Peyer's patch (tissue), 4 donors: ENCODE results near the gene ALKBH5.

Experiments
- CTCF ChIP-seq, 6 experiments: fragments of 450-650 bp in 4 of 6; fragments of 200-600 bp in 2 of 6; sonication (generic) in 1 of 6; IDR thresholded peaks; one replicate each; pipeline ENCODE4 v1.5.1; 2017 to 2019; ENCODE audit warnings: antibody characterized with exemption in 6 of 6, mild to moderate bottlenecking in 3 of 6, moderate library complexity in 1 of 6
- POLR2A ChIP-seq, 2 donors: fragments of 450-650 bp; IDR thresholded peaks; one replicate each; pipeline ENCODE4 v1.5.1; 2017; ENCODE audit warnings: antibody characterized with exemption in 2 of 2, mild to moderate bottlenecking in 2 of 2, moderate library complexity in 2 of 2

GRCh38 chr17:18186627-18186982 lies 3.0 kb downstream of the ALKBH5 start:
- TF ChIP-seq CTCF (IDR thresholded peaks at IDR 0.05) (no peak), POLR2A (IDR thresholded peaks at IDR 0.05) (no peak)
